ENCODE results near the gene RHBDD2.

GRCh38 chr7:75847707-75848106 lies 31.1 kb upstream of the RHBDD2 start:
- TF ChIP-seq CTCF (IDR thresholded peaks at IDR 0.05): no peak
- TF ChIP-seq EZH2 (IDR thresholded peaks at IDR 0.05; ENCODE audit: borderline replicate concordance, insufficient read depth, low read depth, low read length, poor library complexity, severe bottlenecking): no peak
